NCI-H69 (cell line): ENCODE measurements around the gene ASGR1.

Experiments
- DNase-seq: peaks from one replicate; lab custom pipeline; 2025; lab: John Stamatoyannopoulos, UW

ASGR1 gene, protein sequence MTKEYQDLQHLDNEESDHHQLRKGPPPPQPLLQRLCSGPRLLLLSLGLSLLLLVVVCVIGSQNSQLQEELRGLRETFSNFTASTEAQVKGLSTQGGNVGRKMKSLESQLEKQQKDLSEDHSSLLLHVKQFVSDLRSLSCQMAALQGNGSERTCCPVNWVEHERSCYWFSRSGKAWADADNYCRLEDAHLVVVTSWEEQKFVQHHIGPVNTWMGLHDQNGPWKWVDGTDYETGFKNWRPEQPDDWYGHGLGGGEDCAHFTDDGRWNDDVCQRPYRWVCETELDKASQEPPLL

DNA sequence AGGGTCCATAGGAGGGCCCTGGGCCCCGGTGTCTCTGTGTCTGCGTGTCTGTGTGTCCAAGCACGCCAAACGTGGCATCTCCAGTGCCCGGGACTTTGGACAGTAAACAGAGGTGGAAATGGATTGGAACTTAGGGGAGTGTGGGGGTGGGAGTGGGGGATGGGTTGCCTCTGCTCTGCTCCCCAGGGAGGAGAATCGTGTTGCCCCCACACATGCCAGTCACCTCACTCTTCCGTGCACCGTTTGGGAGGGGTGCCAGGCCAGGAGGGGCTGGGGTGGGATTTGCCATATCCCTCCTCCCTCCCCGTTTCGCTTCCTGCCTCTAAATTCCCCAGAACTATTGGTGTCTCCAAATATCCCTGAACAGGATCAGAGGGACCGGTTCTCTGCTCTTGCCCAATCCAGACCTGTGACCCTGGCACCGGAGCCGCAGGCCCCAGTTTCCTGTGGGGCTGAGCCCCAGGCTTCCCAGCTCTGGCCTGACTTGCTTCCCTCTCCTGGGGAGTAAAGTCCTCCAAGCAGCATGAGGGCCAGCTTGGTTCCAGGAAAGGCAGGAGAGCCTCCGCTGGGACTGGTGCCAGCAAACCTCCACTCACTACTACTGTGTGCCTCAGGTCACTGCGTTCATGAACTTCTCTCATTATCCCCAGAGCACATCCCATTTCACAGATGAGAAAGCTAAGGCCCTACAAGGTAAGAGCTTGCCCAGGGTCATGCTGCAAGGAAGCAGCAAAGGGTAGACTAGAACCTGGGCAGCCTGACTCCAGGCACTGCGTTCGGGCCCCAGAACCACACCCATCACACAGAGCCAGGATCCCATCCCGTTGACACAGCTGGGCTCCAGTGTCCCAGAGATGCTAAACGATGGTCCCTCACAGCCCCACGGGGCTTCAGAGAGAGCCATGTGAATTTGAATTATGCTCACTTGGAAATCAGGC is at the start of gene ASGR1:
Gene ASGR1, minus strand, starts transcription at position 54 of the 938 bp plus-strand sequence. CDS start 807 bp downstream, outside the sequence.
- no peak for DNase-seq

DNA sequence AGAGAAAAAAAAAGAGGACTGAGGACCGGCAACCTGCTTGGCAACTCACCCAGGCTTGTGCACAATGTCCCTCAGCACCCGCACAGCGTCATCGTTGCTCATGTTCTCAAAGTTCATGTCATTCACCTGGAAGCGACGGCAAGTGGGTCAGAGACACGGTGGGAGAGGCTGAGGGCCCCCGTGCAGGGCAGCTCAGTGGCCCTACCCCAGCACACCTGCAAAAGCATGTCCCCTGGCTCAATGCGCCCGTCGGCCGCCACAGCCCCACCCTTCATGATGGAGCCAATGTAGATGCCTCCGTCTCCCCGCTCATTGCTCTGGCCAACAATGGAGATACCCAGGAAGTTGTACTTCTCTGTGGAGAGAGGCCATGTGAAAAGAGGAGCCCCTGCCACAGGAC is 49.8 kb upstream of the ASGR1 start:
- no peak for DNase-seq

DNA sequence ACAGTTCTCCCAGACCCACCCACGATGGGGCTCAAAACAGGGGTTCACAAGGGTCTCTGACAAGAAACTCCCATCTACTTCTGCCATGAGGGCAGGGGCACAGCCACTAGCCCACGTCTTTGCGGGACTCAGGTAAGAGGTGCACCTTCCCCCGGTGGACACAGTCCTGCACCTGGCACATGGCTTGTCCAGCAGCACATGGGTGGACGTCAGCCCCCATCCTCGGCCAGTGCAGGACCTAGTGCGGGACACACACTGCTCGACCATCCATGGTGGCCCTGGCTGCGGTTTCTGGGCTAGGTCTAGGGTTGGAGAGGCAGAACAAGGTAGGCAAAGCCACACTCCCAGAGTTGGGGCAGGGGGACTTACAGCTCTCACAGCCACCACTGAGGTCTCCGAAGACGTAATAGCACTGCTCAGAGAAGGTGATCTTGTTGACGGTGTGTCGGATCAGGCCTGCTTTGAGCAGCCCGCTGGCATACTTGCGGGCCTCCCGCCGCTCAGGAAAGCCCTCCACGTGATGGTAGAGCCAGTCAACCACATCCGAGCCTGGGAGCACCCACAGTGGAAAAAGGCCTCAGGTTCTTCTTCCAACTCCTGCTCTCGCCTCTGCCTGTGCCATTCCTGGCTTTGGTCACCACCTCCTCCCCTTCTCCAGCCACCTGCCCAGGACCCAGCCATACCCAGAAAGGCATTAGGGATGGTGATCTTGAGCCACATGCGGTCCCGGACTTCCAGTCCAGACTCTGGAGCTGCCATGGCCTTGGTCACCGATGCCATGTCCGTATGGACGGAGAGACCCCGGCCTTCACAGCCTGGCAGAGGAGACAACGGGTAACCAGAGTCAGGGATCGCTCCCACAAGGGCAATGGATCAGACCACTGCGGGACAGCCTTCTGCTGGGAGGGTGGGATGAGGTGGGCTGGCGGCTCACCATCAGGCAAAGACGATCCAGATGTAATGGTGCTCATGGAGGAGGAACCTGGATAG is 47.8 kb upstream of the ASGR1 start:
- no peak for DNase-seq

DNA sequence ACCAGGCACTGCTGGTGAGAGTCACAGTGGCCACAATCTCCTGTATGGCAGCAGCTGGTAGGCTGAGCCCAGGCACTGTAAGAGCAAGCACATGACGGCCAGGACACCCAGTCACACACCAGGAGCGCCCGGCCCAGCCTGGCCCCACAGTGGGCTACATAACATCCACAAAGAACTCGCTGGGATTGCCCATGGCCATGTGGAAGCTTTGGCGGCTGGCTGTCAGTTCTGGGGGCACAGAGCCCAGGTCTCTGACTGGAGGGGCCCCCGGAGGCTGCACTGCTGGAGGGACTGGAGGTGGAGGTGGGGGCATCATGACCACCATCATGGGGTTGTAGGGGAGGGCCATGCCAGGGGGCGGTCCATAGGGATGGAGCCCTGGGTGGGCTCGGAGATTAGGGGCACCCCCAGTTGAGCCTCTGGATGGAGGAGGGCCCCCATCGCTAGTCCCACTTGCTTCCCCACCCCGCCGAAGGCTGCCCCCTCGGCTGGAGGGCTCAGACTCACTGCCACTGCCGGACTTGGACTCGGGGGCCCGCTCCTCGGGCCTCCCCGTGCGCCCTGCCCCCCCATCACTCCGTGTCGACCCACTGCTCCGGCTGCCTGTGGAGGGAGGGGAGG is 46.7 kb upstream of the ASGR1 start:
- no peak for DNase-seq

DNA sequence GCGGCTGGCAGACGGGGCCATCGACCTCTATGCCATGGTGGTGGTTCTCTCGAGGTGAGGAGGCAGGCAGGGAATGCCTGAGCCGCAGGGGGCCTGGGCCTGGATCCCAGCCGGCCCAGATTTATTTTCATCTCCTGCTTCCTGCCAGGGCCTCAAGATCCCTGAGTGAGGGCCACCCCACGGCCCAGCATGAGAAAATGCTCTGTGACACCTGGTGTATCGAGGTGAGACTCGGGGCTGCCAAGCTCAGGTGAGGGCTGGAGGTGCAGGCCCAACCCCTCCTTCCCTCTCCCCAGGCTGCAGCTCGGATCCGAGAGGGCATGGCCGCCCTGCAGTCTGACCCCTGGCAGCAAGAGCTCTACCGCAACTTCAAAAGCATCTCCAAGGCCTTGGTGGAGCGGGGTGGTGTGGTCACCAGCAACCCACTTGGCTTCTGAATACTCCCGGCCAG is 45.5 kb upstream of the ASGR1 start:
- no peak for DNase-seq

DNA sequence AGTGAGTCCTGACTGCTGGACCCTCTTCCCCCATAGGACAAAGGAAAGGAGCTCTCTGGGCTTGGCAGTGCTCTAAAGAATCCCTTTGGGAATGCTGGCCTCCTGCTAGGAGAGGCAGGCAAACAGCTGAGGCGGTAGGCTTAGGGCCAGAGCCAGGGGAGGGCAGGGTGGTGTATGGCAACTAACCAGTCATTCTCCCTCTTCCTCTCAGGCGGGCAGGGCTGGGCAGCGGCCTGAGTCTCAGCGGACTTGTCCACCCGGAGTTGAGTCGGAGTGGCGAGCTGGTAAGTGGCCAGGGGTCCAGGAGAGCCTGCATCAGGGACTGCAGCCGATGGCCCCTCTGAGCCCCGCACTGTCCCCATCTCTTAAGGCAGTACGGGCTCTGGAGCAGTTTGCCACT is 44.9 kb upstream of the ASGR1 start:
- DNase-seq, result no peak

DNA sequence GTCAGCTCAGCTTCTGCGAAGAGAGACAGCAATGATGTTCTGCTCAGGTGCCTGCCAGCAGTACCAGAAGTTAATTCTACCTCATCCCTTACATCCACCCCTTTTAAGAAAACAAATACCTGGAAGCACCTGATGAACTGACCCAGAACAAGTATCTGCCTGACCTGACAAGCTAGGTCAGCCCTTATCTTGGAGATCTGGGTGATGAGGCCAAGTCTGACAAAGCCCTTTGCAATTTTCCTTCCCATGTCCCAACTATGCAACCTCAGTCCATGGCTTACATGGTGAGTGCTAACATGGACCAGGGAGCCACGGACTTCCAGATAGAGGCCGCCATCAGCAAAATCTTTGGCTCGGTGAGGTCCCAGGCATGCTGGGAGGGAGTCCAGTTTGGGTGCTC is 44.2 kb upstream of the ASGR1 start:
- DNase-seq, result no peak

DNA sequence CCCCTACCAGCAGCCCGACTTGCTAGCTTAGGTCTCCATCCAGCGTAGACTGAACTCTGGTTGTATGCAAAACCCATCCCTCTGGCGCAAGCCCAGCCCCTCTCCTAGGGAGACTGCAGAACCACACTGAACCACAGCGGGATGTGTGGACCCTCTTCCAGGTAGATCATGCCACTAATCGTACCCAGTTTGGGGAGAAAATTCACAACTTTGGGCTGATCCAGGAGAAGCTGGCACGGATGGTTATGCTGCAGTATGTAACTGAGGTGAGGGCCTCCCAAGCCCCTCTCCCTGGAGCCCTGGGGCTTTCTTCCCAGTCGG is 43.8 kb upstream of the ASGR1 start:
- DNase-seq, result no peak

DNA sequence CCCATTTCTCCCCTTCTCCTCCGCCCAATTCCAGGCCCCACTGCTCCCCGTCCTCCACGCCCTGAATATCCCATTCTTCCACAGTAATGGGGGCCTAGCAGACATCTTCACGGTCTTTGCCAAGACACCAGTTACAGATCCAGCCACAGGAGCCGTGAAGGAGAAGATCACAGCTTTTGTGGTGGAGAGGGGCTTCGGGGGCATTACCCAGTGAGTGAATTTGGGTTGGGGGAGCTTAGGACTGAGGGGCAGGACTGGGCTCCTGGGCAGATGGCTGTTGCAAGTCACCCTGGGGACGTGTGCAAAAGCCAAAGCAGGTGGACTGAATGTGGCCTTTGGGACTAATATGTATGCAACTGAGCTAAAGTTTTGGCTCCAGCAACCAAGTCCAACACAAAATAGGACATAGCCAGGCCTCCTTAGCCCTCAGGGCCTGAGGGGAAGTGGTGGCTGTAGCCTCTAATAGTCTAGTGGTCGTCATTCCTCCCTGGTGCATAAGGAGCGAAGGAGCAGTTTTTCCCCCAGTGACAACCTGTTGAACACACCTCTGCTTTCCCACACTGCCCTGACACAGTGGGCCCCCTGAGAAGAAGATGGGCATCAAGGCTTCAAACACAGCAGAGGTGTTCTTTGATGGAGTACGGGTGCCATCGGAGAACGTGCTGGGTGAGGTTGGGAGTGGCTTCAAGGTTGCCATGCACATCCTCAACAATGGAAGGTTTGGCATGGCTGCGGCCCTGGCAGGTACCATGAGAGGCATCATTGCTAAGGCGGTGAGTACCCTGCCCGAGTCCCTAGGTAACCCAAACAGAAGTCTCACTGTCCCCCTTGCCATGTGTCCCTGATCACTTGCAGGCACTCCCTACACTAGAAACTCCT is 43.2 kb upstream of the ASGR1 start:
- no peak for DNase-seq

DNA sequence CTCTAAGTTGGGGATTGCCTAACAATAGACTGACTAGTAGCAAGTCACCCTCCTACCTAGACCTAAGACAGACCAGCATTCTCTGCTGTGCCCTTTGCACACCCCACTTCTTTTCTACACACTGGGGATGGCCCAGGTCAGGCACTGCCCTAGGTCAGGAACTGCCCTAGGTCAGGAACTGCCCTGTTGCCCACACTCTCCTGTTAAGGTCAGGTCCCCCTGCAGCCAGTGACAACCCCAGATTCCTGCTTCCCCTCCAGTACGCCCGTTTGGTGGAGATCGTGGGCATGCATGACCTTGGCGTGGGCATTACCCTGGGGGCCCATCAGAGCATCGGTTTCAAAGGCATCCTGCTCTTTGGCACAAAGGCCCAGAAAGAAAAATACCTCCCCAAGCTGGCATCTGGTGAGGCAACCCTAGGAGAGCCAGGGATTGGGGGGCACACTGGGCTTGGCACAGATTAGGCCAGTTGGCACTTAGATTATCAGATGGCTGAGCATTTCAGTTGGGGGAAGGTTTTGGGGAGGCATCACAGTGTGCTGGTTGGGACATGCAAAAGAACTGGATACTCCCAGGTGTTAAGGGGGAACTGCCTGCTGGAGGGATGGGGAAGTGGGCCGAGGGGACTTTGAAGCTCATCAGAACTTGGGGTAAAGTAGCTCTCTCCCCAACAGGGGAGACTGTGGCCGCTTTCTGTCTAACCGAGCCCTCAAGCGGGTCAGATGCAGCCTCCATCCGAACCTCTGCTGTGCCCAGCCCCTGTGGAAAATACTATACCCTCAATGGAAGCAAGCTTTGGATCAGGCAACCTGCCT is 42.3 kb upstream of the ASGR1 start:
- no peak for DNase-seq

DNA sequence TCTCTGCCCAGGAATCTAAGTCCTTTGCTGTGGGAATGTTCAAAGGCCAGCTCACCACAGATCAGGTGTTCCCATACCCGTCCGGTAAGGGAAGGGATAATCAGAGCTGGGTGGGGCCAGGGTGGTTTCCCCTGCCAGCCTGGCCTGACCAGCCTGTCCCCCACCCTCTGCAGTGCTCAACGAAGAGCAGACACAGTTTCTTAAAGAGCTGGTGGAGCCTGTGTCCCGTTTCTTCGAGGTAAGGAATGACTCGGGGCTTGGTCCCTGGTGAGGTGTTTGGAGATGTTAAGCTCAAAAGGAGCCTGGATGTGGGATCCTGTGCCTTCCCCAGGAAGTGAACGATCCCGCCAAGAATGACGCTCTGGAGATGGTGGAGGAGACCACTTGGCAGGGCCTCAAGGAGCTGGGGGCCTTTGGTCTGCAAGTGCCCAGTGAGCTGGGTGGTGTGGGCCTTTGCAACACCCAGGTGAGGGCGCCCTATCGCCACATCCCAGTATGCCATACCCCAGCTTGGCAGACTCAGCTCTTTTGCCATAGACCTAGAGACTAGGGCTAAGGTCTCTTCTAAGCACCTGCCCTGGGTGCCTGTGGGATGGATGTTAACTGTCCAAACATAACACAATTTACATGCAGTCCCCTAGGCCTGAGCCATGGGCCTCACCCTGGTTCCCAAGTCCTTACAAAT is 41.6 kb upstream of the ASGR1 start:
- DNase-seq, result peak; percentile 59

DNA sequence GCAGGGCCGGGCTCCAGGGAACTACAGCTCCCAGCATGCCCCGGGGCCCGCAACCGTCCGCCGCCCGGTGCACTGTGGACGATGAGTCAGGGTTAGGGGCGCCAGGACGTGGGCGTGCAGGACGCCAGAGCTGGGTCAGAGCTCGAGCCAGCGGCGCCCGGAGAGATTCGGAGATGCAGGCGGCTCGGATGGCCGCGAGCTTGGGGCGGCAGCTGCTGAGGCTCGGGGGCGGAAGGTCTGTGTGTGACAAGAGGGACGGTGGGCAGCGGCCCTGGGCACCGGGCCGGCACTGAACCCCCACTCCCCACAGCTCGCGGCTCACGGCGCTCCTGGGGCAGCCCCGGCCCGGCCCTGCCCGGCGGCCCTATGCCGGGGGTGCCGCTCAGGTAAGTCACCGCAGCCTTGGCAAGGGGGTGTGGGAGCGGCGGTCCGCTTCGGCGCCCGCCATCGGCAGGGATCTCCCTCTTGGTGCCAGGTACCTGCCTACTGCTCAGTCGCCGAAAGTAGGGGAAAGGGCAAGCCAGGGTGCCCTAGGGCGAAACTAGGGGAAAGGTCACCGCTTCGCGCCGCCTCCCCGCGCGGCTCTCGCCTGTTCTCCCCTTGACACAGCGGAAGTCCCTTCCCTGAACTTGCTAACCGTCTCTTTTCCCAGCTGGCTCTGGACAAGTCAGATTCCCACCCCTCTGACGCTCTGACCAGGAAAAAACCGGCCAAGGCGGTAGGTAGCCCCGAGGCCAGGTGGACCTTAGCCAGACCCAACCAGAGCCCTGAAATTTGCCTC is 40.8 kb upstream of the ASGR1 start, which contains the start of the genes ACADVL and DLG4:
Gene ACADVL, plus strand, starts transcription at position 127 of the 781 bp plus-strand sequence. Its CDS starts 47 bp downstream, at position 174.
Gene DLG4, minus strand, starts transcription at position 25 of the 781 bp plus-strand sequence.
- DNase-seq, result peak; percentile 75

DNA sequence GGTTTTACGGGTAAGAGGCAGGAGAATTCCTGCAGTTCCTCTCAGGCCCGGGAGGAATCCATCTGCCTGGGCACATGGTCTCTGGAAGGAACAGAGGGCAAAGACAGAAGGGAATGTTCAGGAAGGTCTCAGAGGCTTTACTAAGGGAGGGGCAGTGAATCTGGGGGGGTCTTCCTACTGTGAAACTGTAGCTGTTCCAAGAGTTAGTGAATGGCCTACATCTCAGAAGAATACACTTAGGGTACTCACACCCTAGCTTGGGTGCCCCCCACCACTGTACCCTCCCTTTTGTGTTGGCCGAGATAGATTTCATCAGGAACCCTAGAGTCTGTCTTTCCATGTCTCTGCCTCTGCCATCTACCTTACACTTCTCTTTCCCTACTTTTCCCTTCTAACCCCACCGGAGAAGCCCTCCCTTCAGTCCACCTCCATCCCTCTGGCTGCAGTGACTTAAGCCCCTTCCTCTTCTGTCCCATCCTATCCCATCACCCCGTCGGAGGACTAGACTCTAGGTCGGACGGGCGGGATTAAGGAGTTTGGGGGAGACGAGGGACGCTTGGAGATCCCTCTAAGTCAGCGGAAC is 40.1 kb upstream of the ASGR1 start:
- DNase-seq, result no peak

DNA sequence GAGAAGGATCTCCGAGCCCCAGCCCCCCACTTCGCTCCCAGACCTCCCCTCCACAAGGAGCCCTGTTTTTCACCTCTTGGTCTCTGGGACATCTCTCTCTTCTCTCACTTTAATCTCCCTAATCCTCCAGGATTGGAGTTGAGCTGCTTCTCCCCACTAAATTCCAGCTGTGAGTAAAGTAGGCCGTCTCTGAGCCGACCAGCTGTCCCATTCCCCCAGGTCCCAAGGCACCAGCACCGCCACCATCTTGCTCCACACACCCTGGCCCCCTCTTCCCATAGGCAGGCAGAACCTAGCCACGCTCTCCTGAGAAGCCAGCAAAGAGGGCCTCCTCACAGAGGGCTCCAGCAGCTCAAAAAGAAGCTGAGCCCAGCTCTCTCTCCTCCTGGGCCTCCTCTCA is 39.6 kb upstream of the ASGR1 start:
- DNase-seq, result no peak

DNA sequence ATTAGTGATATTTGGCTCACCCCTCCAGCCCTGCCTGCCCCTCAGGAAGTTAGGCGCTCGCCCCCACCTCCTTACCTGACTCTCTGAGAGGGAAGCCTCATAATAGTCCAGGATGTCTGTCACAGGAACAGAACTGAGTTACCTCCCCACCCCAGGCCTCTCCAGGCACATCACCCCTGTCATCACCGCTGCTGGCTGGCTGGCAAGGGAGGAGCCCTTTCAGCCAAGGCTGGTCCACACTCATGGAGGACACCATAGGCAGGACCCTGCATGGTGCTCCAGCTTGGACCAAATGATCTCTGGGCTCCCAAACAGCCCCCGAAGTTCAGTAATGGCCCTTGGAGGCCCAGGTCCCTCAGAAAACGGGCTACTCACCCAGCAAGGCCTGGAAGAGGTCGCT is 39.0 kb upstream of the ASGR1 start:
- DNase-seq, result no peak

DNA sequence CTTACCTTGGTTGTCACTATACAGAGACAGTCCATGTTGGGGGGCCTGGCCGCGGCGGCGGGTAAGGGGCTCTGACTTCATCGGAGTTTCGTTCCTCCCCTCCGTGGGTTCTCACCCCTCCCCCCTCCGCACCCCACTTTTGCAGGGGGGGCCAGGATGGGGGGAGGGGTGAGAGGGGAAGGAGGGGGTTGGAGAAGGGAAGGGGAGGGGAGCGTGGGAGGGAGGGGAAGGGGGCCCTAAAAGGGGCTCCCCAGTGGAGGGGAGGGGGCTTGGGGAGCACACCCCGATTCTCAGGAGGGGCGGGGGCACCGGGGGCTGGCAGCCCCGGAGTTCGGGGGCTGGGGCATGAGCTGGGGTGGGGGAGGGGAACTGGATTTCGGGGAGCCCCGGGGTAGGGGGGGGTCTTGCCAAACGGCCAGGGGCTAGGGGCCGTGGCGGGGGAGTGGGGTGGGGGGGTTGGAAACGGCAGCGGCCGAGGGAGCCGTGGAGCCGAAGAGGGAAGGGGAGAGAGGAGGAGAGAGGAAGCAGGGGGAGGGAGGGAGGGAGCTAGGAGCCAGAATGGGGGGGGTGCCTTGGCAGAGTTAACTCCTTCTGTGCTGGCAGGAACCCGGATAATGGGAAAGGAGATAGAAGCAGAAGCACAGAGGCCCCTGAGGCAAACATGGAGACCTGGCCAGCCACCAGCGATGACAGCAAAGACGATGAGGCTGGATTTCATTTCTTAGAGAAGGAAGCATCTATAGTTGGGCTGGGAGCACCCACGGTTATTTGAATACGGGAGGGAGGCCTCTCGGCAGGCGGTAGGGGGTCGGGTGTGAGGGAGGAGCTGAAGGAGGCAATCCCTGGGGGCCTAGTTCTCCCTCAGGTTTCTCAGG is 38.2 kb upstream of the ASGR1 start:
- DNase-seq, result peak; percentile 75
